DOHH2 (cell line): Measurements from ENCODE around the gene TNFRSF25.

Experiments
- EZH2phosphoT487 ChIP-seq: fragments of 200-600 bp; sonication (generic); IDR thresholded peaks from 2 replicates; pipeline ENCODE4 v1.6.1; 2017; ENCODE audit warnings: borderline replicate concordance, mild to moderate bottlenecking, antibody characterized with exemption, low read length, moderate library complexity, mixed read lengths
- TF ChIP-seq, protein P1 (sequence below): fragments of 200-600 bp; sonication (generic); IDR thresholded peaks from one replicate; pipeline ENCODE4 v1.5.1; 2014; ENCODE audit warnings: antibody characterized with exemption, mild to moderate bottlenecking, low read depth, low read length; ENCODE audit not compliant: poor library complexity, severe bottlenecking

DNA sequence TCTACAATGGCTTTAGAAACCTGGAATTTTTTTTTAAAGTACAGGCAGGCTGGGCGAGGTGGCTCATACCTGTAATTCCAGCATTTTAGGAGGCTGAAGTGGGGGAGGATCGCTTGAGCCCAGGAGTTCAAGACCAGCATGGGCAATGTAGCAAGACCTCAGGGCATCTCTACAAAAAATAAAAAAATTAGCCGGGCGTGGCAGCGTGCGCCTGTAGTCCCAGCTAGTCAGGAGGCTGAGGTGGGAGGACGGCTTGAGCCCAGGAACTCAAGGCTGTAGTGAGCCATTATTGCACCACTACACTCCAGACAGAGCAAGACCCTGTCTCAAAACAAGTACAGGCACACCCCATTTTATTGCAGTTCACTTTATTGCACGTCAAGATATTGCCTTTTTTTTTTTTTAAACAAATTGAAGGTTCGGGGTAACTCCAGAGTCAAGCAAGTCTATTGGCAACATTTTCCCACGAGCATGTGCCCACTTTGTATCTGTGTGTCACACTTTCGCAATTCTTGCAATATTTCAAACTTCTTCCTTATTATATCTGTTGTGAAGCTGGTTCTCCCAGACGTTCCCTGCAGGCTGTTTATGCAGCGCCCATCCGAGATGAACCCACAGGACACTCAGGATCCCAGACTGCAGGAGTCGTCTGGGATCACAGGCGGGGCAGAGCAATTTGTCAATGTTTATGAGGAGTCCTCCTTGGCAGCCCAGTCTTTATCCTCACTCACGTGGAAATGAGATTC lies 50.9 kb downstream of the TNFRSF25 start:
- TF ChIP-seq EZH2phosphoT487: no peak
- TF ChIP-seq, protein P1, sequence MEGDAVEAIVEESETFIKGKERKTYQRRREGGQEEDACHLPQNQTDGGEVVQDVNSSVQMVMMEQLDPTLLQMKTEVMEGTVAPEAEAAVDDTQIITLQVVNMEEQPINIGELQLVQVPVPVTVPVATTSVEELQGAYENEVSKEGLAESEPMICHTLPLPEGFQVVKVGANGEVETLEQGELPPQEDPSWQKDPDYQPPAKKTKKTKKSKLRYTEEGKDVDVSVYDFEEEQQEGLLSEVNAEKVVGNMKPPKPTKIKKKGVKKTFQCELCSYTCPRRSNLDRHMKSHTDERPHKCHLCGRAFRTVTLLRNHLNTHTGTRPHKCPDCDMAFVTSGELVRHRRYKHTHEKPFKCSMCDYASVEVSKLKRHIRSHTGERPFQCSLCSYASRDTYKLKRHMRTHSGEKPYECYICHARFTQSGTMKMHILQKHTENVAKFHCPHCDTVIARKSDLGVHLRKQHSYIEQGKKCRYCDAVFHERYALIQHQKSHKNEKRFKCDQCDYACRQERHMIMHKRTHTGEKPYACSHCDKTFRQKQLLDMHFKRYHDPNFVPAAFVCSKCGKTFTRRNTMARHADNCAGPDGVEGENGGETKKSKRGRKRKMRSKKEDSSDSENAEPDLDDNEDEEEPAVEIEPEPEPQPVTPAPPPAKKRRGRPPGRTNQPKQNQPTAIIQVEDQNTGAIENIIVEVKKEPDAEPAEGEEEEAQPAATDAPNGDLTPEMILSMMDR: no peak
